GM18951 (cell line): ENCODE measurements around the gene SLC6A3.
"Not testable (repeated sequence)": the region's sequence is repeated elsewhere in the genome, so short reads cannot be mapped to it uniquely, and the experiment has no call there.

Source experiments
- POLR2A ChIP-seq: IDR thresholded peaks from 4 replicates; pipeline ENCODE4 v1.6.1; 2011; ENCODE audit warnings: mild to moderate bottlenecking; ENCODE audit not compliant: insufficient read length, insufficient read depth; ENCODE audit errors: extremely low read depth
- in situ Hi-C: fragments of 300-500 bp; cut with MboI; formaldehyde crosslinking; loops from one replicate; pipeline ENCODE4 v1.12.0; 2022; ENCODE audit warnings: low sequenced_read_pairs, mixed read lengths, inconsistent platforms; ENCODE audit not compliant: unreplicated experiment

The SLC6A3 gene

GRCh38 chr5:1380011-1380817, 65.0 kb downstream of the SLC6A3 start:
- in situ Hi-C loops = no loop called here
- no peak for TF ChIP-seq POLR2A

GRCh38 chr5:1378866-1379659, 66.2 kb downstream of the SLC6A3 start:
- in situ Hi-C loops = no loop called here
- TF ChIP-seq POLR2A = no peak

- in situ Hi-C loops = no loop called here
These were observed 67.1 kb downstream of the SLC6A3 start for GRCh38 chr5:1378096-1378495.

GRCh38 chr5:1376981-1377380, 68.3 kb downstream of the SLC6A3 start:
- TF ChIP-seq POLR2A = no peak
- in situ Hi-C loops = no loop called here

More at GRCh38 chr5:1378096-1378495, 67.1 kb downstream of the SLC6A3 start:
- no peak for TF ChIP-seq POLR2A

GRCh38 chr5:1375871-1376810, 69.1 kb downstream of the SLC6A3 start:
- TF ChIP-seq POLR2A = no peak
- in situ Hi-C loops = no loop called here

GRCh38 chr5:1374679-1375055, 70.6 kb downstream of the SLC6A3 start:
- in situ Hi-C loops = no loop called here
- TF ChIP-seq POLR2A = no peak

- in situ Hi-C loops = no loop called here
- TF ChIP-seq POLR2A = no peak
These were observed 71.1 kb downstream of the SLC6A3 start for GRCh38 chr5:1374030-1374678.

- in situ Hi-C loops = not testable (repeated sequence)
These were observed 73.3 kb downstream of the SLC6A3 start for GRCh38 chr5:1371972-1372342.

- no peak for TF ChIP-seq POLR2A
- in situ Hi-C loops = no loop called here
These were observed 73.8 kb downstream of the SLC6A3 start for GRCh38 chr5:1371218-1371971.

- TF ChIP-seq POLR2A = no peak
- in situ Hi-C loops = no loop called here
These were observed 75.2 kb downstream of the SLC6A3 start for GRCh38 chr5:1370006-1370405.

- TF ChIP-seq POLR2A = no peak
- in situ Hi-C loops = no loop called here
These were observed 76.5 kb downstream of the SLC6A3 start for GRCh38 chr5:1368756-1369155.

- in situ Hi-C loops = no loop called here
- TF ChIP-seq POLR2A = no peak
These were observed 77.0 kb downstream of the SLC6A3 start for GRCh38 chr5:1368236-1368635.
